Loucy (cell line): ENCODE data around the gene BCL11B.

Experiments used
- H2AFZ ChIP-seq: fragments of 200-600 bp; sonication (generic); 2 replicates; pipeline ENCODE4 v1.6.0; 2016; ENCODE audit warnings: antibody characterized with exemption, mild to moderate bottlenecking, low read length, moderate library complexity
- H3F3A ChIP-seq: fragments of 200-600 bp; 2 replicates; pipeline ENCODE4 v1.6.0; 2016; ENCODE audit warnings: antibody characterized with exemption, low read depth, mild to moderate bottlenecking
- H3K27me3 ChIP-seq: fragments of 200-600 bp; sonication (generic); 2 replicates; pipeline ENCODE4 v1.6.1; 2014; ENCODE audit warnings: low read length, mild to moderate bottlenecking; ENCODE audit not compliant: insufficient read depth, poor library complexity, severe bottlenecking
- H3K36me3 ChIP-seq: fragments of 200-600 bp; sonication (generic); 2 replicates; pipeline ENCODE4 v1.6.1; 2016; ENCODE audit warnings: low read length; ENCODE audit not compliant: insufficient read depth
- H3K4me1 ChIP-seq: fragments of 200-600 bp; sonication (generic); 2 replicates; pipeline ENCODE4 v1.5.1; 2014; ENCODE audit warnings: low read length, mild to moderate bottlenecking; ENCODE audit not compliant: insufficient read depth, poor library complexity, severe bottlenecking
- H3K4me2 ChIP-seq: fragments of 200-600 bp; sonication (generic); 2 replicates; pipeline ENCODE4 v1.6.0; 2014; ENCODE audit warnings: antibody characterized with exemption, low read length, low read depth, mild to moderate bottlenecking; ENCODE audit not compliant: poor library complexity, severe bottlenecking
- H3K4me3 ChIP-seq: fragments of 200-600 bp; sonication (generic); 2 replicates; pipeline ENCODE4 v1.5.1; 2014; ENCODE audit warnings: low read length, mild to moderate bottlenecking, mixed read lengths; ENCODE audit not compliant: poor library complexity, severe bottlenecking
- H3K79me2 ChIP-seq: fragments of 200-600 bp; sonication (generic); 2 replicates; pipeline ENCODE4 v1.6.1; 2014; ENCODE audit warnings: low read length; ENCODE audit not compliant: insufficient read depth
- H3K9ac ChIP-seq: fragments of 200-600 bp; sonication (generic); 2 replicates; pipeline ENCODE4 v1.6.0; 2014; ENCODE audit warnings: mild to moderate bottlenecking, low read depth, low read length, moderate library complexity; ENCODE audit not compliant: poor library complexity, severe bottlenecking
- H3K9me2 ChIP-seq: fragments of 200-600 bp; sonication (generic); replicated peaks from 2 replicates; pipeline ENCODE4 v1.6.1; 2016; ENCODE audit warnings: low read depth, low read length, mixed read lengths
- H3K9me3 ChIP-seq: fragments of 200-600 bp; sonication (generic); 2 replicates; pipeline ENCODE4 v1.6.1; 2014; ENCODE audit warnings: mild to moderate bottlenecking, antibody characterized with exemption, low read length, low read depth; ENCODE audit not compliant: insufficient read depth
- H4K20me1 ChIP-seq: fragments of 200-600 bp; sonication (generic); 2 replicates; pipeline ENCODE4 v1.6.0; 2014; ENCODE audit warnings: antibody characterized with exemption, low read length, mild to moderate bottlenecking; ENCODE audit not compliant: insufficient read depth, poor library complexity, severe bottlenecking
- EZH2phosphoT487 ChIP-seq: fragments of 200-600 bp; IDR thresholded peaks from 2 replicates; pipeline ENCODE4 v1.6.1; 2018; ENCODE audit warnings: antibody characterized with exemption, mild to moderate bottlenecking, moderate library complexity, borderline replicate concordance
- TF ChIP-seq, protein P1 (sequence below): fragments of 200-600 bp; sonication (generic); conservative IDR thresholded peaks from 2 replicates; pipeline ENCODE4 v1.5.1; 2014; ENCODE audit warnings: mild to moderate bottlenecking, antibody characterized with exemption, low read length

BCL11B gene

DNA sequence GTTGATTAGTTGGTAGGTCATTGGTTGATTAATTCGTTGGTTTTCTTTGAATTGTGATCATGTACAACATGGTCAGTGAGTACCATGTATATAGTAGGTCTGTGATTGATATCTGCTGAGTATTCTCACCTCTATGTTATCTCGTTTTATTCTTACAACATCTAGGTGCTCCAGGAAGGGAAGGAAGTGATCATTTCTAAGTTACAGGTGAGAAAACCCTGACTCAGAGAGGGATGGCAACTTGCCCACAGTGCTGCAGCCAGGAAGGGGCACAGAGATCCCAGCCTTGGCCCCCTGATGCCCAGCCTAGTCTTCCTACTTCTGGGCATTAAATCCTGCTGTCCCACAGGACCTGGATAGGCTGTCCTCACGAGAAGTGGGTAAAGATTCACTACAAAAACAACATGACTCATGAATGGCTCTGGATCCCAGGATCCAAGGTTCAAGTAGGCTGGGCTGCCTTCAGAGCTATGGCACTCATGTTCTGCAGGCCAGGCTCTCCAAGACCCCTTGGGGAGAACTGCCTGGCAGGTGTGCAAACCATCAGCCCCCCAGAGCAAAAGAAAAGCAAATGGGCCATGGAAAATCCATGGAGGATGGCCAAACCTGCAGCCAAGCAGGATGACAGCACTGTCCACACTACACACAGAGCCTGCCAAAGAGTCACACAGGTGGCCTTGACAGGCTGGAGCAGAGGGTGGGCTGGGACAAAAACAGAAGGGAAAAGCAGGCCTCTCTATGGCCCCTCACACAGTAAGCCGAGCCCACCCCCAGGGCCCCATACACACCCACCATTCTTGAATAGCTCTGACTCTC, 146.2 kb downstream of the BCL11B start:
- Histone ChIP-seq H3K79me2 (no peaks in the 10 kb centered on the region), H3K36me3 (no peaks in the 10 kb centered on the region), H3F3A (no peaks in the 10 kb centered on the region), H3K9me2 (no peaks in the 10 kb centered on the region), H2AFZ (no peak overlapping the region), H3K4me1 (peaks cover 2% of the 10 kb centered on the region), H3K4me3 (no peak overlapping the region), H4K20me1 (no peaks in the 10 kb centered on the region), H3K9ac (no peak overlapping the region), H3K9me3 (no peaks in the 10 kb centered on the region), H3K27me3 (no peaks in the 10 kb centered on the region), H3K4me2 (no peak overlapping the region)
- no peak for TF ChIP-seq EZH2phosphoT487
- TF ChIP-seq, protein P1, sequence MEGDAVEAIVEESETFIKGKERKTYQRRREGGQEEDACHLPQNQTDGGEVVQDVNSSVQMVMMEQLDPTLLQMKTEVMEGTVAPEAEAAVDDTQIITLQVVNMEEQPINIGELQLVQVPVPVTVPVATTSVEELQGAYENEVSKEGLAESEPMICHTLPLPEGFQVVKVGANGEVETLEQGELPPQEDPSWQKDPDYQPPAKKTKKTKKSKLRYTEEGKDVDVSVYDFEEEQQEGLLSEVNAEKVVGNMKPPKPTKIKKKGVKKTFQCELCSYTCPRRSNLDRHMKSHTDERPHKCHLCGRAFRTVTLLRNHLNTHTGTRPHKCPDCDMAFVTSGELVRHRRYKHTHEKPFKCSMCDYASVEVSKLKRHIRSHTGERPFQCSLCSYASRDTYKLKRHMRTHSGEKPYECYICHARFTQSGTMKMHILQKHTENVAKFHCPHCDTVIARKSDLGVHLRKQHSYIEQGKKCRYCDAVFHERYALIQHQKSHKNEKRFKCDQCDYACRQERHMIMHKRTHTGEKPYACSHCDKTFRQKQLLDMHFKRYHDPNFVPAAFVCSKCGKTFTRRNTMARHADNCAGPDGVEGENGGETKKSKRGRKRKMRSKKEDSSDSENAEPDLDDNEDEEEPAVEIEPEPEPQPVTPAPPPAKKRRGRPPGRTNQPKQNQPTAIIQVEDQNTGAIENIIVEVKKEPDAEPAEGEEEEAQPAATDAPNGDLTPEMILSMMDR: no peak

DNA sequence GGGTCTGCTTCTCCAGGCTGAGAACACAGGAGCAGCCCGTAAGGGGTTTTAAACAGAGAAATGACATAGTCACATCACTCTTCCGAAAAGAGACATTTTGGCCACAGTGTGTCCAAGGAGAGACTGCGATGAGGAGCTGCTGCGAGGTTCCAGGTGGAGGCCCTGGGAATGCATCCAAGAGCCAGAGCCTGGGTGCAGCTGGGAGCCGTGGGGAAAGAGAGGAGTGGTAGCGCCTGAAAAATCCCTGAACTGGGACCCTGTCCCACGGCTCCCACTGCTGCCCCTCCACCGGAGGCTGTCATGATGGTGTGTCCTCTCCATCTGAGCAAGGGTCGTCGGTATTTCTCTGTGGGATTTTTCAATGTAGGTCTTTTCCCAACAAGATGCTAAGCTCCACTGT, 146.9 kb downstream of the BCL11B start:
- Histone ChIP-seq H2AFZ (no peak overlapping the region), H4K20me1 (no peaks in the 10 kb centered on the region), H3K9ac (no peak overlapping the region), H3K9me2 (no peaks in the 10 kb centered on the region), H3K27me3 (no peaks in the 10 kb centered on the region), H3K4me3 (no peak overlapping the region), H3K4me2 (no peak overlapping the region), H3K9me3 (no peaks in the 10 kb centered on the region), H3K4me1 (peaks cover 2% of the 10 kb centered on the region), H3F3A (no peaks in the 10 kb centered on the region), H3K79me2 (no peaks in the 10 kb centered on the region), H3K36me3 (no peaks in the 10 kb centered on the region)
- TF ChIP-seq, protein P1: no peak
- TF ChIP-seq EZH2phosphoT487: no peak

DNA sequence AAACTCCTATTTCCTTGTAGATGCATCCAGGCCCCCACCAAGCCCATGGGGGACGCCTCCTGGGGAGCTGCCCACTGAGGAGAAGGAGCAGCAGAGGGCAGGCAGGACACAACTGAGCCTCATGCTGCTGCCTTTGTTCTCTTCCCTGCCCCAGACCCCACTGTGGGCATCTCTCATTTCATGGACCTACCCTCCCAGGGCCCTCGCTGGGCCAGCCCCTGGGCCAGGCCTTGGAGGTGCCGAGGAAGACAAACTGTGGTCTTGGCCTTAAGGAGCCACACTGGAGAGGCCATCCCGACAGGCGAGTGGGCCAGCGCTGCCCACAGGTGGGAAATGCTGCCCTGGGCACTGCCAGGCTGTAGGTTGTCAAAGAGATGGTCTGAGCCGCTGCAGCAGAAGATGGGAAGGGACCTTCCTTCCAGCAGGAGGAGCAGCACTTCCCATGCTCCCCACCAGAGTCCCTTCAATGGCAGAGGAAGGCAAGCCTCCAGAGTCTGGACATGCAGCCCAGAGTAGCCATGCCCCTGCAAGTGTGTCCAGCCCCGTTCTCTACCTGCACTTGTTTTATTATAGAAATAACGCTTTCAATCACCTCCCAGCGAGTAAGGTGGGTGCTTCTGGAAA, 147.4 kb downstream of the BCL11B start:
- TF ChIP-seq, protein P1: no peak
- no peak for TF ChIP-seq EZH2phosphoT487
- no peaks in the 10 kb centered on the region for H3K79me2 ChIP-seq
- H3K4me1 ChIP-seq: peaks cover 2% of the 10 kb centered on the region
- H3K27me3 ChIP-seq: no peaks in the 10 kb centered on the region
- H3K36me3 ChIP-seq: no peaks in the 10 kb centered on the region
- no peak overlapping the region for H3K4me2 ChIP-seq
- no peaks in the 10 kb centered on the region for H3F3A ChIP-seq
- H3K9me2 ChIP-seq: no peaks in the 10 kb centered on the region
- H3K9me3 ChIP-seq: no peaks in the 10 kb centered on the region
- no peak overlapping the region for H2AFZ ChIP-seq
- H3K9ac ChIP-seq: no peak overlapping the region
- no peaks in the 10 kb centered on the region for H4K20me1 ChIP-seq
- H3K4me3 ChIP-seq: no peak overlapping the region
